CD14-positive monocyte (primary cell): Measurements from ENCODE around the gene FIP1L1. TPM values are rescaled to one million over a fixed set of nuclear protein-coding genes. Genes with fewer than 3 reads are reported as not detected.

ENCODE experiments used
- DNase-seq, 3 donors: peaks; one replicate each; pipeline ENCODE4 v3.0.0-alpha.2; 2011 to 2022
- H2AFZ ChIP-seq: 2 replicates; pipeline ENCODE4 v1.6.0; 2012; ENCODE audit warnings: mild to moderate bottlenecking, low read depth, low read length, inconsistent platforms; ENCODE audit not compliant: insufficient read depth, poor library complexity, severe bottlenecking
- H3K27ac ChIP-seq, 2 donors: 1 replicate in 1 of 2; 2 replicates in 1 of 2; pipeline ENCODE4 v1.5.1; 2012 to 2013; ENCODE audit warnings: low read length in 2 of 2, control low read depth in 1 of 2, inconsistent platforms in 1 of 2, low read depth in 1 of 2, mild to moderate bottlenecking in 1 of 2
- H3K27me3 ChIP-seq, 2 donors: one replicate each; pipeline versions ENCODE4 v1.6.0 to v1.6.1; 2011 to 2013; ENCODE audit warnings: low read length in 2 of 2; ENCODE audit not compliant: control insufficient read depth in 2 of 2, insufficient read depth in 2 of 2
- H3K36me3 ChIP-seq, 2 donors: replicated peaks in 1 of 2; 1 replicate in 1 of 2; 2 replicates in 1 of 2; pipeline versions ENCODE4 v1.5.1 to v1.6.1; 2012 to 2013; ENCODE audit warnings: low read length in 2 of 2, control low read depth in 1 of 2, inconsistent platforms in 1 of 2, mild to moderate bottlenecking in 1 of 2; ENCODE audit not compliant: insufficient read depth in 2 of 2, control insufficient read depth in 1 of 2
- H3K4me1 ChIP-seq, 2 donors: 1 replicate in 1 of 2; 2 replicates in 1 of 2; pipeline versions ENCODE4 v1.5.1 to v1.6.1; 2012 to 2013; ENCODE audit warnings: low read length in 2 of 2, control low read depth in 1 of 2, inconsistent platforms in 1 of 2, mild to moderate bottlenecking in 1 of 2, moderate library complexity in 1 of 2; ENCODE audit not compliant: insufficient read depth in 2 of 2, control insufficient read depth in 1 of 2
- H3K4me2 ChIP-seq: replicated peaks from 2 replicates; pipeline ENCODE3; 2012; ENCODE audit warnings: low read length, moderate library complexity, mild to moderate bottlenecking; ENCODE audit not compliant: poor library complexity, severe bottlenecking; ENCODE audit errors: extremely low read depth
- H3K4me3 ChIP-seq, 3 experiments: fragments of 200-600 bp in 1 of 3; sonication (generic) in 1 of 3; replicated peaks in 1 of 3; 1 replicate in 2 of 3; 2 replicates in 1 of 3; pipeline ENCODE4 v1.5.1; 2011 to 2013; ENCODE audit warnings: low read length in 3 of 3, mild to moderate bottlenecking in 3 of 3, control low read depth in 2 of 3, low read depth in 2 of 3, inconsistent platforms in 1 of 3, moderate library complexity in 1 of 3
- H3K79me2 ChIP-seq: 2 replicates; pipeline ENCODE4 v1.6.0; 2012; ENCODE audit warnings: mild to moderate bottlenecking, control low read depth, inconsistent platforms, low read length, moderate library complexity; ENCODE audit not compliant: insufficient read depth
- H3K9ac ChIP-seq: 2 replicates; pipeline ENCODE4 v1.6.0; 2017; ENCODE audit warnings: low read length, mild to moderate bottlenecking; ENCODE audit not compliant: insufficient read depth, poor library complexity, severe bottlenecking
- H3K9me3 ChIP-seq, 2 donors: replicated peaks in 1 of 2; 1 replicate in 1 of 2; 2 replicates in 1 of 2; pipeline versions ENCODE4 v1.5.1 to v1.6.1; 2012 to 2013; ENCODE audit warnings: low read length in 2 of 2, control low read depth in 1 of 2; ENCODE audit not compliant: control insufficient read depth in 1 of 2, insufficient read depth in 1 of 2
- H4K20me1 ChIP-seq: 2 replicates; pipeline ENCODE4 v1.6.0; 2012; ENCODE audit warnings: mild to moderate bottlenecking, low read length, control low read depth, moderate library complexity; ENCODE audit not compliant: insufficient read depth
- H3K27ac Mint-ChIP-seq, 7 donors: one replicate each; pipeline ENCODE4 v1.8.0; 2020; ENCODE audit warnings: mild to moderate bottlenecking in 7 of 7, mixed read lengths in 7 of 7, moderate library complexity in 6 of 7, inconsistent platforms in 2 of 7
- H3K27me3 Mint-ChIP-seq, 3 donors: one replicate each; pipeline ENCODE4 v1.8.0; 2021 to 2022; ENCODE audit warnings: low read depth in 3 of 3, mild to moderate bottlenecking in 3 of 3, mixed read lengths in 3 of 3, moderate library complexity in 3 of 3, inconsistent platforms in 1 of 3
- H3K36me3 Mint-ChIP-seq, 2 donors: one replicate each; pipeline ENCODE4 v1.8.0; 2020; ENCODE audit warnings: mixed read lengths in 2 of 2, inconsistent platforms in 1 of 2, mild to moderate bottlenecking in 1 of 2
- H3K4me1 Mint-ChIP-seq: one replicate; pipeline ENCODE4 v1.8.0; 2020; ENCODE audit warnings: mild to moderate bottlenecking, mixed read lengths
- H3K4me3 Mint-ChIP-seq, 2 donors: one replicate each; pipeline ENCODE4 v1.8.0; 2020; ENCODE audit warnings: mild to moderate bottlenecking in 2 of 2, mixed read lengths in 2 of 2, moderate library complexity in 1 of 2
- H3K9me3 Mint-ChIP-seq, 7 donors: one replicate each; pipeline ENCODE4 v1.8.0; 2020 to 2022; ENCODE audit warnings: mixed read lengths in 7 of 7, mild to moderate bottlenecking in 6 of 7, moderate library complexity in 6 of 7, inconsistent platforms in 2 of 7
- WGBS: methylation state at CpG from one replicate; pipeline ENCODE4 v1.1.5; 2013; ENCODE audit warnings: missing lambda C conversion rate; ENCODE audit not compliant: insufficient coverage; 5-methylcytosine and 5-hydroxymethylcytosine counted together
- intact Hi-C, 2 donors: fragments of 100-400 bp; cut with micrococcal nuclease; formaldehyde crosslinking; loops; one replicate each; pipeline versions ENCODE4 v1.15.0 to v1.15.1; 2023
- polyA plus RNA-seq, 3 donors: library from polyadenylated mRNA; depleted of rRNA in 1 of 3; unstranded in 2 of 3; stranded (reverse) in 1 of 3; fragments of 300-500 nt in 2 of 3; fragments of >200 nt in 1 of 3; fragmentation: Illumina TruSeq in 2 of 3; gene quantifications; 1 replicate in 2 of 3; 2 replicates in 1 of 3; pipeline ENCODE4 v1.2.3, GENCODE V29; 2012 to 2021
- TF ChIP-seq, protein P1 (sequence below): fragments of 200-600 bp; IDR thresholded peaks from one replicate; pipeline ENCODE4 v1.8.0; 2022; ENCODE audit warnings: antibody characterized with exemption, mild to moderate bottlenecking

The FIP1L1 gene
- polyA plus RNA-seq, 3 donors: 14.5 to 36.9 (median 25.4) TPM

DNA sequence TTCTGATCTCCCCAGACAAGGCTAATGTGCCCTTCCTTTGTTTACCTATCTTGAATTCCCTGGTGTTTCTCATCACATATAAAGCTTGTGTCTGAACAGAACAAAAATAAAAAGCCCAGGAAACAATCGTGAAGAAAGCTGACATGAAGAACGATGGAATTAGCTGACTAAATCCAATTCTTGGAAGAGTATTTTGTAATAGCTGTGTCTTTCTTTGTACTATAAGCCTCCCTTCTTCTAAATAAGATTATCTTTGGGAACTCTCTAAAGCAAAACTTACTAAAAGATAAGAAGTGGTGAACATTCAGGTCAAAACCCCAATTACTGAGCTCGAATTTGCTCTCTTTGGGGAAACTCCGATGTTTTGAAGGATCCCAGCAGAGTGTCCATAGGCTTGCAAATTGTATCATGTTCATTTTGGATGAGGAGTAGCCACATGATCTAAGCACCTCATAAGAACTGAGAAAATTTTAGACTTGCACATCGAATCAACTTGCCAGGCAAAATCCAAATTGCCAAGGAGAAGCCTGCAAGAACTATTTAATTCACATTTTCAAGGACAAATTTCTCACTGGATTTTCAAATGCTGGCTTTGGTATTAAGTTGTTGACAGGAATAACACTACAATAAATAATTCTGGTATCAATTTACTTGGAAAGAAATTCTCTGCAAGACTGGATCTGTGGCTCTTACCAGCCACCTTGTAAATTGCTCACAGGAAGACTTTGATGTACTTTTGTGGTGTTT is 107.6 kb downstream of the FIP1L1 start:
- Histone ChIP-seq H3K4me3 (no peak overlapping the region), H4K20me1 (no peaks in the 10 kb centered on the region), H3K4me1 (no peaks in the 10 kb centered on the region), H3K9me3 (no peaks in the 10 kb centered on the region), H3K4me2 (no peak overlapping the region), H2AFZ (no peak overlapping the region), H3K79me2 (no peaks in the 10 kb centered on the region), H3K27ac (no peak overlapping the region), H3K27me3 (no peaks in the 10 kb centered on the region), H3K36me3 (no peaks in the 10 kb centered on the region), H3K9ac (no peak overlapping the region)
- DNase-seq: no peak
- Mint-ChIP-seq H3K9me3 (peaks cover 0 to 1% (median 0%) of the 10 kb centered on the region in 7 donors), H3K27ac (no peak overlapping the region), H3K4me3 (no peak overlapping the region), H3K27me3 (peaks cover 0 to 5% (median 4%) of the 10 kb centered on the region in 3 donors), H3K36me3 (no peaks in the 10 kb centered on the region), H3K4me1 (no peaks in the 10 kb centered on the region)
- WGBS: no CpG with 5 or more reads among the region's 5 CpGs
- intact Hi-C loops: no loop called here
- TF ChIP-seq, protein P1, sequence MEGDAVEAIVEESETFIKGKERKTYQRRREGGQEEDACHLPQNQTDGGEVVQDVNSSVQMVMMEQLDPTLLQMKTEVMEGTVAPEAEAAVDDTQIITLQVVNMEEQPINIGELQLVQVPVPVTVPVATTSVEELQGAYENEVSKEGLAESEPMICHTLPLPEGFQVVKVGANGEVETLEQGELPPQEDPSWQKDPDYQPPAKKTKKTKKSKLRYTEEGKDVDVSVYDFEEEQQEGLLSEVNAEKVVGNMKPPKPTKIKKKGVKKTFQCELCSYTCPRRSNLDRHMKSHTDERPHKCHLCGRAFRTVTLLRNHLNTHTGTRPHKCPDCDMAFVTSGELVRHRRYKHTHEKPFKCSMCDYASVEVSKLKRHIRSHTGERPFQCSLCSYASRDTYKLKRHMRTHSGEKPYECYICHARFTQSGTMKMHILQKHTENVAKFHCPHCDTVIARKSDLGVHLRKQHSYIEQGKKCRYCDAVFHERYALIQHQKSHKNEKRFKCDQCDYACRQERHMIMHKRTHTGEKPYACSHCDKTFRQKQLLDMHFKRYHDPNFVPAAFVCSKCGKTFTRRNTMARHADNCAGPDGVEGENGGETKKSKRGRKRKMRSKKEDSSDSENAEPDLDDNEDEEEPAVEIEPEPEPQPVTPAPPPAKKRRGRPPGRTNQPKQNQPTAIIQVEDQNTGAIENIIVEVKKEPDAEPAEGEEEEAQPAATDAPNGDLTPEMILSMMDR: no peak

DNA sequence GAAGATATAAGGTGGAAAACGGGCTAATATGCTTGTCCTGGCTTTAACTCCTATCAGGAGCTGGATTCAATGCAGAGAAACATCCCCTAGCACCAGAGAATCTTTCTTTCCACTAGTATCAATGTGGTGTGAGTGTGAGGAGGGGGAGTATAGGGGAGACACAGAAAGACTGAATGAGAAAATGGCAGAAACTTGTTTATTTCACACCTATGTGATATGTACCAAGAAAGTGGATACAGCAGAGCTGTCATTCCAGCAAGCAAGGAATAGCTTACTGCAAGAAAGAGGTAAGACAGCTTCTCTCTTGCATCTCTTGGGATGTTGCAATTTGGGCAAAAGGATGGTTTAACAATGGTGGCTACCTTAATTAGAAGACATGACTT is 108.2 kb downstream of the FIP1L1 start:
- peaks cover 0 to 1% (median 0%) of the 10 kb centered on the region in 7 donors for H3K9me3 Mint-ChIP-seq
- Histone ChIP-seq H2AFZ (no peak overlapping the region), H3K9me3 (no peaks in the 10 kb centered on the region), H3K4me3 (no peak overlapping the region), H3K9ac (no peak overlapping the region), H3K27me3 (no peaks in the 10 kb centered on the region), H3K4me1 (no peaks in the 10 kb centered on the region), H3K36me3 (no peaks in the 10 kb centered on the region), H3K27ac (no peak overlapping the region), H4K20me1 (no peaks in the 10 kb centered on the region), H3K79me2 (no peaks in the 10 kb centered on the region), H3K4me2 (no peak overlapping the region)
- no peaks in the 10 kb centered on the region for H3K4me1 Mint-ChIP-seq
- no peaks in the 10 kb centered on the region for H3K36me3 Mint-ChIP-seq
- no peak overlapping the region for H3K27ac Mint-ChIP-seq
- no CpG with 5 or more reads among the region's 1 CpG for WGBS
- no peak overlapping the region for H3K4me3 Mint-ChIP-seq
- TF ChIP-seq, protein P1: no peak
- no peak for DNase-seq
- H3K27me3 Mint-ChIP-seq: peaks cover 0 to 5% (median 4%) of the 10 kb centered on the region in 3 donors
- intact Hi-C loops: no loop called here
